ENCODE data around the gene TMEM120A.

TMEM120A gene

DNA sequence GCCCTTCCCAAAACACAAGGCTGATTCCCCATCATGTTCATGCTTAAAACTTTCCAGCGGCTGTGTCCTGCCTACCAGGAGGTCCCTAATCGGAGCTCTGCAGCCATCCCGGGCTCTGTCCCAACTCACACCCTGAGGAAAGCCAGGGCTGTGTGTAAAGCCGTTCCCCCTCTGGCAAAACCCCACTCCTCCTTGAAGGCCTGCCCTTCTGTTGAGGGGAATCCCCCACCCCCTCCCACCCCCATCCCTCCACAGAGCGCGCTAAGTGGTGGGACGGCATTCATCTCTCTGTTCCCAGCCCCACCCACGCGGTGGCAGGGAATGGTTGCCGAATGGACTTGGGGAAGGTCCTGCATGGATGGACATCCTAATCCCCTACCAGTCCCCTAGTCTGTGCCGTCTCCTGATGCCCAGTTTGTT lies 667 bp upstream of the TMEM120A start:
- DNase-seq, result no peak

GRCh38 chr7:75993689-75994387 lies 557 bp downstream of the TMEM120A start:
- DNase-seq, result peak; percentile 30

DNA sequence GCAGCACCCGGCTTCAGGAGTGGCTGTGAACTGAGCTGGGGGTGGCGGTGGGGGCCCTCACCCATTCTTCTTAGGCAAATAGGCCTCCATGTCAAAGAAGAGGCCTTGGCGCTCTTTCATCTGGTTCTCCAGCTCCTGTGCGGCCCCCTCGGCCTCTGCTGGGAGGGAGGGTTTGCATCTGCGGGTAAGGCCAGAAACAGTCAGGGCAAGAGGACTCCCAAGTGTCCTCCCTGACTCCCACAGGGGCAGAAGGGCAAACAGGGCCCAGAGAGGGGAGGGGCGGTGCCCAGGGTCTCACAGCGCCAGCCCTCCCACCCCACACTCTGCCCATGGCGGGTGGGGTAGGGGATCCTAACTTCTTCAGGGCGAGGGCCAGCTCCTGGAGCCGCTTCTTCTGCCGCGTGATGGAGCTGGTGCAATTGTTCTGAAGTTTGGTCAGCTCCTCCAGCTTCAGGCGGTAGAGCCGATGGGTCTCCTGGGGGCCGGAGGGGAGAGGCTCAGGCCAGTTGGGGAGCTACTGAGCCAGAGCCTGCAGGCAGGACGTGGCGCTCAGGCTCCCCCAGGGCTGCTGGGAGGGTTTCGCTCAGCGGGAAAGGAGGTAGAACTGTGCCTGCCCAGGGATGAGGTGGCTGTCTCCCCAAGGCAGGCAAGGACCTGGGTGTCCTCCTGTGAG lies 2.2 kb downstream of the TMEM120A start:
- no peak for DNase-seq

DNA sequence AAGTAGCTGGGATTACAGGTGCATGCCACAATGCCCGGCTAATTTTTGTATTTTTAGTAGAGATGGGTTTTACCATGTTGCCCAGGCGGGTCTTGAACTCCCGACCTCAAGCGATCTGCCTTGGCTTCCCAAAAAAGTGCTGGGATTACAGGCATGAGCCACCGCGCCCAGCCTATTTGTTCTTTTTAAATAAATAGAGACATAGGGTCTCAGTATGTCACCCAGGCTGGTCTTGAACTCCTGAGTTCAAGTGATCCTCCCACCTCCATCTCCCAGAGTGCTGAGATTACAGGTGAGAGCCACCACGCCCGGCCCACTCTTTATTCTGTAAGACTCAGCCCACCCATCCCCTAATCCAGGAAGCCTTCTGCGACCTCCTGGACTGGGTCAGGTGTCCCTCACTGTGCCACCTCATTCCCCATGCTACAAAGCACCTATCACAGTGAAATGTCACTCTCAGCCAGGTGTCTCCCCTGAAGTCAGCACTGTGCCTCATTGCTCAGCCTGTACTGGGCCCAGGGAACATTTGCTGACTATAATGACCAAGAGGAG lies 2.8 kb downstream of the TMEM120A start:
- DNase-seq, result no peak

GRCh38 chr7:75989500-75990388 lies 4.7 kb downstream of the TMEM120A start:
- DNase-seq, result no peak

- no peak for DNase-seq
Measured at GRCh38 chr7:75988568-75989499, 5.6 kb downstream of the TMEM120A start.

- DNase-seq, result no peak
Measured at GRCh38 chr7:75987805-75988567, 6.4 kb downstream of the TMEM120A start.

GRCh38 chr7:75987026-75987804 lies 7.2 kb downstream of the TMEM120A start:
- DNase-seq, result no peak

DNA sequence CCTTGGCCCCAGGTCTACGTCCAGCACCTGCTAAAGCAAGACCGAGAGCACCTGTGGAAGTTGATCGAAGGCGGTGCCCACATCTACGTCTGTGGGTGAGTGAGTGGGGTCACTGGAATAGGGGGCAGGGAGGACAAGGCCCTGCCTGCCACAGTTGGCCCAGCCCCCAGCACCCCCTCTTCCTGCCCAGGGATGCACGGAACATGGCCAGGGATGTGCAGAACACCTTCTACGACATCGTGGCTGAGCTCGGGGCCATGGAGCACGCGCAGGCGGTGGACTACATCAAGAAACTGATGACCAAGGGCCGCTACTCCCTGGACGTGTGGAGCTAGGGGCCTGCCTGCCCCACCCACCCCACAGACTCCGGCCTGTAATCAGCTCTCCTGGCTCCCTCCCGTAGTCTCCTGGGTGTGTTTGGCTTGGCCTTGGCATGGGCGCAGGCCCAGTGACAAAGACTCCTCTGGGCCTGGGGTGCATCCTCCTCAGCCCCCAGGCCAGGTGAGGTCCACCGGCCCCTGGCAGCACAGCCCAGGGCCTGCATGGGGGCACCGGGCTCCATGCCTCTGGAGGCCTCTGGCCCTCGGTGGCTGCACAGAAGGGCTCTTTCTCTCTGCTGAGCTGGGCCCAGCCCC lies 8.1 kb downstream of the TMEM120A start:
- DNase-seq, result no peak

DNA sequence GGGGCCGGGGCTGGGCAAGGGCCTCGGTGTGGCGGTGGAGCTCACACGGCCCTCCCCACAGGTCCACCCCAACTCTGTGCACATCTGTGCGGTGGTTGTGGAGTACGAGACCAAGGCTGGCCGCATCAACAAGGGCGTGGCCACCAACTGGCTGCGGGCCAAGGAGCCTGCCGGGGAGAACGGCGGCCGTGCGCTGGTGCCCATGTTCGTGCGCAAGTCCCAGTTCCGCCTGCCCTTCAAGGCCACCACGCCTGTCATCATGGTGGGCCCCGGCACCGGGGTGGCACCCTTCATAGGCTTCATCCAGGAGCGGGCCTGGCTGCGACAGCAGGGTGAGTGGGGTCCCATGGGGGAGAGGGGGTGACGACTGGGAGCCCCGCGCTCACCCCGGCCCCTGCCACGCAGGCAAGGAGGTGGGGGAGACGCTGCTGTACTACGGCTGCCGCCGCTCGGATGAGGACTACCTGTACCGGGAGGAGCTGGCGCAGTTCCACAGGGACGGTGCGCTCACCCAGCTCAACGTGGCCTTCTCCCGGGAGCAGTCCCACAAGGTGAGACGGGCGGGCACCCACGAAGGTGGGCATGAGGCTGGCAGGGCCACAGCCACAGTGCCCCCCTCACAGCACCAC lies 8.8 kb downstream of the TMEM120A start:
- DNase-seq, result no peak

DNA sequence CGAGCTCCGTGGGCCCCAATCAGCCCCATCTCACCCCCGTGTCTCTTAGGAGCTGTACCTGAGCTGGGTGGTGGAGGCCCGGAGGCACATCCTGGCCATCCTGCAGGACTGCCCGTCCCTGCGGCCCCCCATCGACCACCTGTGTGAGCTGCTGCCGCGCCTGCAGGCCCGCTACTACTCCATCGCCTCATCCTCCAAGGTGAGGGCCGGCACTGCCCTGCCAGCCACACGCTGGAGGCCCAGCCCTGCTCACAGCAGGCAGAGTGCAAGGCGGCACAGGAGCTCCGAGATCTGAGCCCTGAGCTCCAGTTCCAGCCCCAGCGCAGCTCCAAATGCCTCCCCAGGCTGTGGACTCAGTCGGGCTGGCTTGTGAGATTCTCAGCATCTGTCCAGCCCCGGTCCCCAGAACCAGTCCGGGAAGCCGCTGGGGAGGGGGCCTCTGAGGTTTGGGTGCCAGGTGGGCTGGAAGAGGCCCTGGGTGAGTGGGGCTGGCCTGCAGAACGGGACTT lies 9.3 kb downstream of the TMEM120A start:
- DNase-seq, result no peak

DNA sequence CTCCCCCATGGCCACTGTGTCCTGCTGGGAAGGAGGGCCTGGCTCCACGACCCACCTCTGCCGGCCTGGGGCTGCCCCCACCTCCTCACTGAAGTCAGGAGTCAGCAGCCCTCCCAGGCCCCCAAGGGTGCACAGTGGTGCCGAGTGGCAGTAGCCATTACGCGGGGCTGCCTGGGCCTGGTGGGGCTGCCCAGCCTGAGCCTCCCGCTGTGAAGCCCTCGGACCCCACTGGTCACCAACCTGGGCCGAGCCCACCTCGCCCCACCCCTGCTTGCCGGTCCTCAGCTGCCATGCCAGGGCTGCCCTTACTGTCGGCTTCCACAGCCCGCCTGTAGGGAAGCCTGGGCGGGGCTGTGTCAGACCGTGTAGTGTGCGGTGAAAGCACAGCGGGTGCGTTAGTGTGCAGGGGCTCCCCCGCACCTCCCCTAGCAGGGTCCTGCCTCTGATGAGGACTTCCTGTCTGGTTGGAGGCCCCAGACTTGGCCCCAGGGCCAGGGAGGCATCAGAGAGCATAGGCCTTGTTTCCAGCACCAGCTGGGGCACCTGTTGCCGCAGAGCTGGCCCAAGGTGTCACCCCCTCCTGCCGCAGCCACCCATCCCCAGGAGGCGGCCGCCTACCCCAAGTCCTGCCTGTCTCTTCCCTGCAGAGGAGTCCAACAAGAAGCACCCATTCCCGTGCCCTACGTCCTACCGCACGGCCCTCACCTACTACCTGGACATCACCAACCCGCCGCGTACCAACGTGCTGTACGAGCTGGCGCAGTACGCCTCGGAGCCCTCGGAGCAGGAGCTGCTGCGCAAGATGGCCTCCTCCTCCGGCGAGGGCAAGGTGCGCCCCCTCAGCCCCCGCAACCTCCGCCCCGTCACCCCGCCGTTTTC lies 10.0 kb downstream of the TMEM120A start:
- DNase-seq, result no peak

GRCh38 chr7:75983471-75984129 lies 10.8 kb downstream of the TMEM120A start:
- DNase-seq, result no peak

GRCh38 chr7:75982306-75983064 lies 11.9 kb downstream of the TMEM120A start:
- no peak for DNase-seq

DNA sequence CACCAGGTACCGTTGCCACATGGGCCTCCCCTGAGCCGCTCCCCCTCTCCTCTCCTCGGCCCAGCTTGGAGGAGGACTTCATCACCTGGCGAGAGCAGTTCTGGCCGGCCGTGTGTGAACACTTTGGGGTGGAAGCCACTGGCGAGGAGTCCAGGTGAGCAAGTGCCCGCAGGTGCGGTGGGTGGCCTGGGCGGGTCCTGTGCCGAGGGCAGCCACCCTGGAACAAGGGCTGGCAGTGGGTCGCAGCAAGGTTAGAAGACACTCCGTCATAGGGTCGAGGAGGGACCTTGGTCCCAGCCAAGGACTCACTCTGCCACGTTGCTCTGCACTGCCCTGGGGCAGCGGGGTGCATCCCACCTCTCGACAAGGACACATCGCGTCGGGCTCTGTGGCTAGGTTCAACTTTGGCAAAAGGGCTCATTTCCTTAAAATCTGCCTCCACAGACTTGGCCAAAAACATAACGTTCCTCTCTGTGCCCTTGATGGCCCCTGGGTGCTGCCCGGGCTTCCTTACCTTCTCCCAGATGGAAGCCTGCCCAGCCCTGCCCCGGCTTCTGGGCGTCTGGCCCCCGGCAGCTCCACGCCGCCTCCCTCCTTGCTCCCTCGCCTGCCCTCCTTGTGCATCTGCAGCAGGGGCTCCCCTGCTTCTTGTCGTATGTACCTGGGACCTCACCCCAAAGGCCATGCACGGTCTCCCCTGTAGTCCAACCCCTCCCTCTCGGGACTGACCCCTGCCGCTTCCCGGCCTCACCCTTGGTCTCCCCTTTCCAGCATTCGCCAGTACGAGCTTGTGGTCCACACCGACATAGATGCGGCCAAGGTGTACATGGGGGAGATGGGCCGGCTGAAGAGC lies 12.7 kb downstream of the TMEM120A start:
- DNase-seq, result no peak

GRCh38 chr7:75981203-75981452 lies 13.3 kb downstream of the TMEM120A start:
- DNase-seq, result no peak
